MV-4-11 (cell line): Measurements from ENCODE around the gene FGFRL1.

Experiments used
- DNase-seq: peaks from one replicate; lab custom pipeline; 2025; lab: John Stamatoyannopoulos, UW

FGFRL1 gene

GRCh38 chr4:1023075-1023640, 11.7 kb downstream of the FGFRL1 start:
- no peak for DNase-seq

DNA sequence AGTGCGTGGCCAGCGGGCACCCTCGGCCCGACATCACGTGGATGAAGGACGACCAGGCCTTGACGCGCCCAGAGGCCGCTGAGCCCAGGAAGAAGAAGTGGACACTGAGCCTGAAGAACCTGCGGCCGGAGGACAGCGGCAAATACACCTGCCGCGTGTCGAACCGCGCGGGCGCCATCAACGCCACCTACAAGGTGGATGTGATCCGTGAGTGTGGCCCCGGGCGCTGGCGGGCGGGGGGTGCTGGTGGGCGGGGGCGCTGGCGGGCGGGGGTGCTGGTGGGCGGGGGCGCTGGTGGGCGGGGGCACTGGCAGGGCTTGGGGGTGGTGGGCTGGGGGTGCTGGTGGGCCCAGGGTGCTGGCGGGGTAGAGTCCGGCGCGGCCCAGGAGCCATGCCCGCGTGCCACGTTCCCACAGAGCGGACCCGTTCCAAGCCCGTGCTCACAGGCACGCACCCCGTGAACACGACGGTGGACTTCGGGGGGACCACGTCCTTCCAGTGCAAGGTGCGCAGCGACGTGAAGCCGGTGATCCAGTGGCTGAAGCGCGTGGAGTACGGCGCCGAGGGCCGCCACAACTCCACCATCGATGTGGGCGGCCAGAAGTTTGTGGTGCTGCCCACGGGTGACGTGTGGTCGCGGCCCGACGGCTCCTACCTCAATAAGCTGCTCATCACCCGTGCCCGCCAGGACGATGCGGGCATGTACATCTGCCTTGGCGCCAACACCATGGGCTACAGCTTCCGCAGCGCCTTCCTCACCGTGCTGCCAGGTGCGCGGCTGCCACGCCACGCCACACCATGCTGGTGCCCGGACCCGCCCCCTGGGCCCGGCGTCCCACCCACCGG, 12.7 kb downstream of the FGFRL1 start:
- DNase-seq: no peak

DNA sequence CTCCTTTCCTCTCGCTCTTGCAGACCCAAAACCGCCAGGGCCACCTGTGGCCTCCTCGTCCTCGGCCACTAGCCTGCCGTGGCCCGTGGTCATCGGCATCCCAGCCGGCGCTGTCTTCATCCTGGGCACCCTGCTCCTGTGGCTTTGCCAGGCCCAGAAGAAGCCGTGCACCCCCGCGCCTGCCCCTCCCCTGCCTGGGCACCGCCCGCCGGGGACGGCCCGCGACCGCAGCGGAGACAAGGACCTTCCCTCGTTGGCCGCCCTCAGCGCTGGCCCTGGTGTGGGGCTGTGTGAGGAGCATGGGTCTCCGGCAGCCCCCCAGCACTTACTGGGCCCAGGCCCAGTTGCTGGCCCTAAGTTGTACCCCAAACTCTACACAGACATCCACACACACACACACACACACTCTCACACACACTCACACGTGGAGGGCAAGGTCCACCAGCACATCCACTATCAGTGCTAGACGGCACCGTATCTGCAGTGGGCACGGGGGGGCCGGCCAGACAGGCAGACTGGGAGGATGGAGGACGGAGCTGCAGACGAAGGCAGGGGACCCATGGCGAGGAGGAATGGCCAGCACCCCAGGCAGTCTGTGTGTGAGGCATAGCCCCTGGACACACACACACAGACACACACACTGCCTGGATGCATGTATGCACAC, 13.6 kb downstream of the FGFRL1 start:
- no peak for DNase-seq

DNA sequence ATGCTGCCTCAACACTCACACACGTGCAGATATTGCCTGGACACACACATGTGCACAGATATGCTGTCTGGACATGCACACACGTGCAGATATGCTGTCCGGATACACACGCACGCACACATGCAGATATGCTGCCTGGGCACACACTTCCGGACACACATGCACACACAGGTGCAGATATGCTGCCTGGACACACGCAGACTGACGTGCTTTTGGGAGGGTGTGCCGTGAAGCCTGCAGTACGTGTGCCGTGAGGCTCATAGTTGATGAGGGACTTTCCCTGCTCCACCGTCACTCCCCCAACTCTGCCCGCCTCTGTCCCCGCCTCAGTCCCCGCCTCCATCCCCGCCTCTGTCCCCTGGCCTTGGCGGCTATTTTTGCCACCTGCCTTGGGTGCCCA, 14.7 kb downstream of the FGFRL1 start:
- no peak for DNase-seq

GRCh38 chr4:1027219-1027914, 15.9 kb downstream of the FGFRL1 start:
- no peak for DNase-seq

- DNase-seq: no peak
These were observed 16.5 kb downstream of the FGFRL1 start for GRCh38 chr4:1027915-1028238.

DNA sequence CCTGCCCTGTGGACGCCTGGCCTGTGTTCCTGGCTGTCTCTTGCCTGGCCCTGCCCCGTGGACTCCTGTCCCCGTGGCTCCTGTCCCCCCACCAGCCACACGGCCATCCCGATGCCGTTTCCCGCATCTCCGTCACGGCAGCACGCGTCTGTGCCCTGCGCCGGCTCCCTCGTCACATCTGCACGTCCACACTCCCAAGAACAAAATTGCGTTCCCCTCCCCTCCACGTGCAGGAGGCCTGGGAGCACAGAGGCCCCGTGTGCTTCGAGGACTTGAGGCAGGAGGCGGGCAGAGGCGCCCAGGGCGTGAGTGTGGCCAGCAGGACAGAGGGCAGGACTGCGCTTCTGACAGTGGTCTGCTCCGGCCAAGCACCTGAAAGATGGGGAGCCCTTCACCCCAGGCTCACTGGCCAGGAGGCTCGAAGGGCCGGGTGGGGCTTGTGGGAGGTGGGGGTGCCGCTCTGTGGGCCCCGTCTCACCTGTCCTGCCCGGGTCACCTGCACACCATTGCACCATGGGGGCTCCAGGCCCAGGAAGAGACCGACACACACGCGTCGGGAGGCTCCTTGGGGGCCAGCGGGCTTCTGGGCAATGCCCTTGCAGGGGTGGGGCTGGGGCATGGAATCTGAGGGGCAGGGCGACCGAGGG, 17.3 kb downstream of the FGFRL1 start:
- DNase-seq: no peak

DNA sequence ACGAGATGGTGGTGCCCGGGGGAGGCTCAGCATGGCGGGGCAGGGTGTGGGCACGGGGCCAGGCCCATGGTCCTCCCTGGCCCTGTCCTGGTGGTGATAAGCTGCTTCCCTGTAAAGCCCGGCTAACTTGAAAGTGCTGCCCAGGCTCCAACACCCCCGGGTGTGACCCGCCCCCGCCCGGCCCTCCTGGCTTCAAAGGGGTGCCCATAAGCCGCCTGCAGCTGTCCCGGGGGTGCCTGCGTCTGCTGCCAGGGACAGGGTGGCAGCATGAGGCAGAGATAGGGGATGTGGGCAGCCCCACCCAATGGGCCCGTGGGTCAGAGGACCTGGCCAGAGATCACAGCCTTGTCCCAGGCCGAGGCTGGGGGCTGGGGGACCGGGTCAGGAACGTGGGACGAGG, 18.1 kb downstream of the FGFRL1 start:
- no peak for DNase-seq

DNA sequence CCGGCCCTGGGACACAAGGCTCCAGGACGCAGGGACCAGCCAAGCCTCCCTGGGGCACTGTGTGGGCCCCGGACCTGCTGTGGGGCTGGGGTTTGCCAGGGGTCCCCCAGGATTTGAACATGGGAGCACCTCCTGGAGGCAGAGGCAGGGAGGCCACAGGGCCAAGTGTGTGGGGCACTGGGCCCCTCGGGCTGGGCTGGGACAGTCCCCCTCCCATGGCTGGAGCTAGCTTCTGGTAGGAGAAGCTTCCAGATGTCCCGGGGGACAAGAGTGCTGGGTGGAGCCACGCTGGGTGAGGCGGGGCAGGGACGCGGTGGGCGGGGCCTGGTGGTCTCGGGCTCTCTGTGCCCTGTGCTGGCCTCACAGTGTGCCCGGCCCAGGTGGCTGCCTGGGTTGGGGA, 18.6 kb downstream of the FGFRL1 start:
- DNase-seq: no peak

DNA sequence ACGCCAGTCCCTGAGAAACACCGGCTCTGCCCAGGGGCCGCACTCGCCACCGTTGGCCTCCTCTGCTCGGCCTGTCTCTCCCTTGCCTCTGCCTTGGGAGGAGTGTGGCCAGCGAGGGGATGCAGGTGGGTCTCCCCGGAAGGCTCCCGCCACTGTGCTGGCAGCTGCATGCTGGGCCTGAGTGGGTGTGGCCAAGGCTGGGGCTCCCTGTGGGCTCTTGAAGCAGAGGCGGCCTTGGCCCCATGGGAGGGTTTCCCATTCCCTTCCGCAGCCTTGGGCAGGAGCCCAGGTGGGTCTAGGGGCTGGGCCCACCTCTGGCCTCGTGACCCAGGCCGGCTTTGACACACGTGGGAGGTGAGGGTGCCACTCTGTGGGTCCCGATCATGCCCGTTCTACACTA, 19.1 kb downstream of the FGFRL1 start:
- DNase-seq: no peak

DNA sequence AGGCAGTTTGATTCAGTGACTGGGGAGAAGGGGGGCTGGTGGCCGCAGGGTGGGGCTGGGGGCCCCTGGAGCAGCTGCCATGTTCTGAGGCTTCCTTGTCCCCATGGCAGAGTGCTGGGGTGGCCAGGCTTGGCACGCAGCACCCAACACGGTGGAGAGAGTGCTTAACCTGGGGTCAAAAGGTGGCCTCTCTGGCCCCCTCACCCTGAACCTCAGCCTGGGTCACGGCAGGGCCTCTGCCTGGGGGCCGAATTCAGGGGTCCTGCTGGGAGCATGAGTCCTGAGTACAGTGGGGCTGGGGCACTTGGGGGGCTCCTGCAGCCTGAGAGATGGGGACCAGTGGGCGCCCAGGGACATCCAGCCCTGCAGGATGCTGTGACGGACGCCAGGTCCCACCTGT, 19.9 kb downstream of the FGFRL1 start:
- DNase-seq: no peak

GRCh38 chr4:1031956-1032795, 20.8 kb downstream of the FGFRL1 start:
- DNase-seq: no peak

- no peak for DNase-seq
These were observed 21.4 kb downstream of the FGFRL1 start for GRCh38 chr4:1032861-1033260.

GRCh38 chr4:1033840-1034551, 22.6 kb downstream of the FGFRL1 start:
- DNase-seq: no peak

DNA sequence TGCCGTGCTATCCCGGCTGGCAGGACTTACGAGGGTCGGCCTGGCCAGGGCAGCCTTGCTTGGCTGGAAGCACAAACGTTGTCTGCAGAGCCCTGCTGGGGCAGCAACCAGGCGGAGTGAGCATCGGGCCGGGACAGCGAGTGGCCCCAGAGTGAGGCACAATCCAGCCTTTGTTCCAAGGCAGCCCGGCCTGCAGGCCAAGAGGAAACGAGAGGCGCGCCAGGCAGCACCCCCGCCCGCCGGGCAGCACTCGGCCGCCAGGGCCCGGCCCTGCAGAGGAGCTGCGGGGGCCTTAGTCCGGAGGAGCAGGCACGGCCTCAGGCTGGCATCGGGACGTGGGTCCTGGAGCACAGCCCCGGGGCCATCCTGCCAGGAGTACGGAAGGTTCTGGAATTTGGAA, 24.1 kb downstream of the FGFRL1 start:
- DNase-seq: no peak

- no peak for DNase-seq
These were observed 24.7 kb downstream of the FGFRL1 start for GRCh38 chr4:1036095-1036494.

DNA sequence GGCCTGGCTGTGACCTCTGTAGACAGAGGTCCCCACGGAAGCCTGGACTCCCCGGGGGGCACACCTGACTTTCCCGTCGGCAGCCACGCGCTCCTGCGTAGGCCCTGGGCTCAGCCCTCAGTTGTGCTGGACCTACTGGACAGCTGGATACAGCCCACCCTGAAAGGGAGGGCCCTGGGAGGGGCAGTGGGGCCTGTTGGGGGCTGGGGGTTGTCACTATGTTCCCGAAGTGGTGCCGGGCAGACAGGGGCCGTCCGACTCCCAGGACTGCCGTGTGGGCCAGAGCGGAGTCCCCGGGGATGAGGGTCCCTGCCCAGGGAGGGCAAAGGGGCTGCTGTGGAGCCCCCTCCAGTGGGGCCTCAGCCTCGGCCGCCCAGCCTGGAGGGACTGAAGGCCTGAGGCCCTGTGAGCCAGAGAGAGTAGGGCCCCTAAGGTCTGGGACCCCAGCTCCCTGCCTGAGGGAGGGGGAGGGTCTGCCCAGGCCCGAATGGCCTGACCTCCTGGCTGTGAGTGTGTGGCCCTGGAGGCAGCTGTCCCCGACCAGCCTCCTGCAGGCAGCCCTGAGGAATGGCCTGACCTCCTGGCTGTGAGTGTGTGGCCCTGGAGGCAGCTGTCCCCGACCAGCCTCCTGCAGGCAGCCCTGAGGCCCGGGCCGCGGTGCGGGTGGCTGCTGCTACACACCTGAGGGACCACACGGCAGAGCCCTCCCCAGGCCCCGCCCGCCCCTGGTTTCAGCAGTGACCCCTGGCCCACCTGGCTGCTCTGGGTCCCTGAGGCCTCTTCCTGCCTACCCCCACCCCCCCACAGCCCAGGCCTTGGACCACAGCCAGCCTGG, 25.8 kb downstream of the FGFRL1 start:
- no peak for DNase-seq

- DNase-seq: no peak
These were observed 27.6 kb downstream of the FGFRL1 start for GRCh38 chr4:1038948-1039492.

DNA sequence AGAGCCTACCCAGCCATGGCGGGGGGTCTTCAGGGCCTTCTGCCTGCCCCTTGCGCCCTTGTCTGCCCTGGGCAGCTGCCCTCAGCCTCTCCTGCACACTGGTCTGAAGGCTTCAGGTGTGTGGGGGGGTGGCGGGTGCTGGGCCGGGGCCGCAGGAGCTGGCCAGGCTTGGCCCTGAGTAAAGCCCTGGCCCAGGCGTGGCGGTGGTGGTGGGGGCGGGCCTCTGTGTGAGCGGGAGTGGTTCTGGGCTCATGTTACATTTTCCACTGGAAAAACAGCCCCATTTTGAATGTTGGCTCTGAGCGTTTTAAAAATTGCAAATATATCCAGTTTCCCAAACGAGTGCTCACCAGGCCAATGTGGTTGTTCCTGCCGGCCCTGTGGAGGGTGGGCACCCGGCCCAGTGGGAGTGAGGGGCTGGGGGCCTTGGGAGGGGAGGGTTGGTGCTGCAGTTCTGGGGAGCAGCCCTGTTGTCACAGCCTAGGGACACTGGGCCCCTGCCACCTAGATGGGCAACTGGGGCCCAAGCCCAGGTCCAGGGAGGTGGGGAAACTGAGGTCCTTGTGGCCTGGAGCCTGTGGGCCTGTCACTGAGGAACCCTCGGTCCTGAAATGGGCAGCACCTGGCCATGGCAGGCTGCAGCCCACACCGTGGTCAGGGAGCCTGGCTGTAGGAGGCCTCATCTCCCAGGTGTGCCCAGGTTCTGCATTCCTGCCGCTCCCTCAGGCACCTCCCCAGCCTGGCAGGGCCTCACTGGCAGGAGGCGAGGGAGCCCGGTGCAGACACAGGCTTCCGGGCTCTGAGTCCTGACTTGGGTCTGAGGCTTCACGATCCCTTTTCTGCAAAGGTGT, 28.3 kb downstream of the FGFRL1 start:
- no peak for DNase-seq
